Stomach (tissue), 4 donors: Measurements from ENCODE around the gene VAT1.

Source experiments
- CTCF ChIP-seq, 7 experiments: fragments of 450-650 bp in 4 of 7; fragments of 200-600 bp in 3 of 7; sonication (generic) in 3 of 7; IDR thresholded peaks; one replicate each; pipeline ENCODE4 v1.5.1; 2016 to 2019; ENCODE audit warnings: antibody characterized with exemption in 7 of 7, control low read depth in 2 of 7, mild to moderate bottlenecking in 1 of 7
- EP300 ChIP-seq: sonication (generic); formaldehyde crosslinking; IDR thresholded peaks from one replicate; pipeline ENCODE4 v1.6.1; 2017; ENCODE audit warnings: antibody characterized with exemption
- POLR2A ChIP-seq, 4 donors: fragments of 450-650 bp; IDR thresholded peaks; one replicate each; pipeline ENCODE4 v1.6.1; 2016; ENCODE audit warnings: antibody characterized with exemption in 4 of 4, control low read depth in 2 of 4, mild to moderate bottlenecking in 1 of 4, moderate library complexity in 1 of 4
- POLR2AphosphoS5 ChIP-seq, 3 donors: sonication (generic); formaldehyde crosslinking; IDR thresholded peaks; one replicate each; pipeline ENCODE4 v1.6.1; 2016; ENCODE audit warnings: antibody characterized with exemption in 3 of 3

- TF ChIP-seq EP300 (no peak), CTCF (IDR thresholded peaks at IDR 0.05) (no peak), POLR2A (IDR thresholded peaks at IDR 0.05) (no peak), POLR2AphosphoS5 (IDR thresholded peaks at IDR 0.05) (no peak)
Measured at GRCh38 chr17:42997390-42997983, 24.7 kb downstream of the VAT1 start.
